ENCODE results near the gene TM4SF4.

The TM4SF4 gene

DNA sequence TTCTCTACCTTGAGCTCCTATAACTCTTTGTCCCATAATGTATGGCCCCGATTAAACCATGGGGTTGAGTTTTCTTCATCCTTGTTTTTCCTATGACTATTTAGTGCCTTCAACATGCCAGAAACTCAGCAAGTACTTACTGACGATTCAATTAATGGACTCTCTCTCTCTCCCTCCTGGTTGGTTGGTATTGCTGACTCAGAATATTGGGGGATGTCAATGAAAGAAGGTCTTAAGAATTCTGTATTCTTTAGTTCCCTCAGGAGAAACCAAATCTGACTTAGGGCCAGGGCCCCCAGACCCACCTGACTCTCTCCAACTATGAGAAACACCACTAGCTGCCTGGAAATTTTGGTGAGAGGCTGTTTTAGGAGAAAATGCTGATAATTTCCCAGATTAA lies 40.8 kb downstream of the TM4SF4 start:
- no peak for DNase-seq

DNA sequence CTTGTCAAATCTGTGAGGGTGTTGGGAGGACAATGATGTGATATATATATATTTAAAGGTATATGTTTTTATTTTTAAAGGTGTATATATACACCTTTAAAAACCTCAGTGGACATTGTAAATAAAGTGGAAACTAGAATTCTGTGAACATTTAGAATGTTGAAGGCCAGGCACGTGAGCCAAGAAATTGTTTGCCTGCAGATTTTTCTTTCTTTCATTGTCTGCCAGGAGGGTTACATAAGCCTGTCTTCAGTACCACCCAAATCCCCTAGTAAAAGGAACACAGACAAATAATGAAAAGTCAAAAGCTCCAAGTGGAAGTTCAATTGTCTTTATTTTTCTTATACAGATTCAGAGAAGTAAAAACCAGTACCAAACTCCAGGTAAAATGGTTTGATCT lies 42.4 kb downstream of the TM4SF4 start:
- no peak for DNase-seq

DNA sequence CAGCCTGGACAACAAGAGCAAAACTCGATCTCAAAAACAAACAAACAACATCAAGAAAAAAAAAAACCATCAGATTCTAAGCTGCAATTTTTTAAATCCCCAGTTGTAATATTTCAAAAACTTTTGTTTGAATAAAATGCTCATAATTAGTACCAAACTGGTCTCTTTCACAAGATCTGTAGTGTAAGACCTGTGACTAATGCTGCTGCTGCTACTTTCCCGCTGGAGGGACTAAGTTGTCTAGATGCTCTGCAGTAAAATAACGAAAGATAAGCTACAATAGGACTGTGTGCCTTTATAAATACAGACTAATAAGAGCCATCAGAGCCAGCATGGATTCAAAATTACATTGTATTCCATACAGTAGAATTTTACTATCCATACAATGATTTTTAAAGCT lies 45.4 kb downstream of the TM4SF4 start:
- DNase-seq, result no peak

DNA sequence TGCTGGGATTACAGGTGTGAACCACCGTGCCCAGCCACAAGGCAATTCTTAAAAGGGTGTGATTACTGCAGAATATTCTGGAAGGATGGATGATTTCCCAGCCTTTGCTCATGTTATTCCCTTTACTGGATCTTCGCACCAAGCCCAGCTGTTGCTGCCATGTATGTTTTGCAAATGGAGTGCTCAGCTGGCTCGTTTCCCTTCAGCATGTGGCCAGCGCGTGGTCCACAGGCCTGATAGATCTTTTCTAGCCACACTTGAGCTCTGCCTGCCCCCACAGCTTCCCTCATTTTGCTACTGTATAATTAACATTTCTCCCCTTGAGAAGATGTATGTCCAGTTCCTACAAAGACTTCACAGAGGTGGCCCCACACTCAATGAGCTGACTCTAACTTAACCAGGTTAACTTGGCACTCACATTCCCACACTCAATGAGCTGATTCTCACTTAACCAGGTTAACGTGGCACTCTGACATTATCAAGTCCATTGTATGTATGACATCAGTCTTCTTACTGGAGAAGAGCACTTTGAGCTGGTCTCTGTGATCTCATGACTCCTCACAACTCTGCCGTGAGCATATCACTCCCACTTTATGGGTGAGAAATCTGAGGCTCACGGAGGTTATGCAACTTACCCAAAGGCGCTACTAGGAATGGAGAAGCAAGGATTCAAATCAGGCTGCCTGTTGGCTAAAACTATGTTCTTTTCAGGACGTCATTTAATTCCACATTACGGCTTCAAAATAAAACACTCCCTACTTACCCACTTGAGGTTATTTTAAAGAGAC lies 49.2 kb downstream of the TM4SF4 start:
- no peak for DNase-seq

DNA sequence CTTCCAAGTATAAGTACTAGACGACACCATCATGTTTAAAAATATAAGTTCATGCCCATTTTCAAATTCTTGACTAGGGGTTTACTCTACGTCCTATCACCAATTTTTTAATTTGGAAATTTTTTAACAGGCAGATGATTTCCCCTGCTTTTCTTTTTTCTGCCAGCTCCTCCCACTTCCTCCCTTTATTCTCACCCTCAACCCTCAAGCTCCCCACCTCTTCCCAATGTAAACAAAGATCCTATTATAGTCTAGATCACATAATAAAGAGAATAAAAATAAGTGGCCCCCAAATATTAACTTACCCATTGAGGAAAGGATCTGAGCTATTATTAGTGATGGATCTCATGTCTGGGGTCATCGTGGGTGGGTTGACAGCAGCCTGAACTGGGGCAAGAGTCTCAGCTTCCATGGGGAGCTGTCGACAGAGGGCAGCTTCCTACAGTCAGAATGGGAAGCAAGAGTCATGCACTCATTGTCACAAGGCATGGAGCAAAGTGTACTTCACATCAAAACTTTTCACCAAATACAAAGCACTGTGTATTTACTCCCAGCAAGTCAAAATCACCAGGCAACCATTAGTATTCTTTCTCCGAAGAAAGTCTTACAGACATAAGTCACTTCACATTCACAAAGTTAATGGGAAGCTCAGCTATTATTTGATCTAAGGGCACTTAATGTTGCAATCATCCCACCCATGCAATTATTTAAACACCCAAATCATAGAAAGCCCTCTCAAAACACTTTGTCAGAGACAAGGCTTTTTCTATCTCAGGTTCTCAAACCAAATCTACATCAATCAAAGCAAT lies 53.2 kb downstream of the TM4SF4 start:
- no peak for DNase-seq

DNA sequence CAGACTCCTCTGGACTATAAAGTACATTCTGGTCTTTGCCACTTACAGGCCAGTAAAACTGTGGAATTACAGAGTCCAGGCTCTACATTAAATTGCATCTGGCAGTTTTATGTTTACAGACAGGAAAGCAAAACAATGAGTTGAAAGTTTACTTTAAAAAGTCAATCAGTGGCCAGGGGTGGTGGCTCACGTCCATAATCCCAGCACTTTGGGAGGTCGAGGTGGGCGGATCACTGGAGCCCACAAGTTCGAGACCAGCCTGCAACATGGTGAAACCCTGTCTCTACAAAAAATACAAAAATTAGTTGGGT lies 53.8 kb downstream of the TM4SF4 start:
- no peak for DNase-seq

DNA sequence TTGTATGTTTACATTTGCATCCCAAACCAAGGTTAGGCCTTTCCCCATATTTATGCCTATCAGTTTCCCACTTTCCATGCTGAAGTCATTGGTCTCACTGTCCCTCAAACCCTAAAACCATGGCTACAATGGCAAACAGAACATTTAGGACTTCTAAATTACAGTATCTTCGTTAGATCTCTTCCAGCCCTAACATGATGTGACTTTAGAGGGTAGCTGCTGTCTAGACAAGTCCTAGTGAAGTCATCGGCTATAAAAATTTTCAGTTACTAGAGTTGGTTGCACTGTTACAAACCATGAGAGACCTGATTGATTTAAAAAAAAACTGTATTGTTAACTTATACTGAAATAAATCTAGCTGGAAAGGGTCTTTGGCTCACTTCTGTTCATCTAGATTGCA lies 54.6 kb downstream of the TM4SF4 start:
- DNase-seq, result no peak

DNA sequence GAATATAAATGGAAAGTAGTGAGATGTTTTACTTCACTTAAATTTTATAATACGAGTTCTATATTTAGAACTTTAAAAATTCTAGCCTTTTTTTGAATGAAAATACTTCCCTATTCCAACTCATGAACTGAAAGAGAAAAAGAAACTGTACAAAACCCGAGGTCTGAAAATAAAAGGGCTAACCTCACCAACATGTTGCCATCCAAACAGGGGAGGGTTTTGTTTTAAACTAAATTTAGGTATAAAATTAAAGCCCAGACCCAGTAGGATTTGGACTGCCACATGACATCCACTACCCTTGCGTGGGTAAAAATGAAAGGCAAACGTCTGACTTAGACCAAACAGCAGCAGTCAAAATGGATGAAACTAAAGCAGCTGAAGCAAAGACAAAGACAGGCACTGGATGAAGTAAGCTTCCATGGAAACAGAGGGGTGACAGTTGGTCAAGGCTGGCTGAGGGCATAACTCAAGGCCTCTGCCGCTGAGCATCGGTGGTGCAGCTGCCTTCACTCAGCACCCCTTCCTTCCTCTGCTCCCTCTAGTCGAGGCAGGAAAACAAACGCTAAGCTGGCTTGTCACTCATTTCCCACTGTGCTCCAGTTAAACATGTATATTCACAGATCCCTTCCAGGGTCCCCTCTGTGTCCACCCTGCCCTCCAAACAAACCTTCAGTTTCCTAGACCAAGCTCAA lies 58.1 kb downstream of the TM4SF4 start:
- no peak for DNase-seq

DNA sequence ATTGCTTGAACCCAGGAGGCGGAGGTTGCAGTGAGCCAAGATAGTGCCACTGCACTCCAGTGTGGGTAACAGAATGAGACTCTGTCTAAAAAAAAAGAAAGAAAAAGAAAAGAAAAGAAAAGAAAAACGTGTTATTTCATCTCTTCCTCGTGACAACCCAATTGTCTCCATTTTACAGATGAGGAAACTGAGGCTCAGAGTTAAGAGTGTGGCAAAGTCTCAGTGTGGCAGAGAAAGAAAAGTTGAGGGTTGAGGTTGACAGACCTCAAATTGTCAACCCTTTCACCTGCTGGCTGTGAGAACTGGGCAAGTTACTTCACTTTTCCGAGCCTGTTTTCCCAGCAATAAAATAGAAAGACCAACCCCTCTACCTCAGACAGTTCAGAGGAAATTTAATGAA lies 59.6 kb downstream of the TM4SF4 start:
- DNase-seq, result no peak

DNA sequence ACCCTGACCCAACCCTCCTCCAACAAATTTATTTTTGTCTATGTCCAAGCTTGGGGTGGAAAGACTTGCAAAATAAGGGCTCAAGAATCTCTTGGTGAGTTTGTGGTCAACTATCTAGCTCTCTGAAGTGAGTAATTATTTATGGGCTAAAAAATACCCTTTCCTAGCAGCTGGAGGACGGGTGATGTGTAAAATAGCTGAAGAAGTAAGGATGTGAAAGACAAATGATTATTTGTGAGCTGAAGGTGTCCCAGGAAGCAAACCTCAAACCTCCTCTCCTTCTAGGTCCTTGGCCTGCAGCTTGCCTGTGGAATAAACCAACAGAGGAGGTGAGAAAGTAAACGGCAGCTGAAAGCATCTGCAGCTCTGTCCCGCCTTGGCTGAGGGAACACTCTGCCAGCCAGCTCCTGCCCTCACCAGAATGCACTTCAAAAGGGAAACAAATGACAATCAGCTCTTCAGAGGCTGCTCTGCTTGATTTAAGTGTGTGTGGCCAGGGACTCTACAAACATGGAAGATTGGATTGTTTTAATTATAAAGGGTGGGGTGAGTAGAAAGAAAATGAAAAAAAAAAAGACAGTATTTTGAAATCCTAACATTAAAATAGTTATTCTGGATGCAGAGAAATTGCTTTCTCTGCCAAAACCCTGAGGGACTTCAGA lies 60.3 kb downstream of the TM4SF4 start:
- peak; percentile 54 for DNase-seq

DNA sequence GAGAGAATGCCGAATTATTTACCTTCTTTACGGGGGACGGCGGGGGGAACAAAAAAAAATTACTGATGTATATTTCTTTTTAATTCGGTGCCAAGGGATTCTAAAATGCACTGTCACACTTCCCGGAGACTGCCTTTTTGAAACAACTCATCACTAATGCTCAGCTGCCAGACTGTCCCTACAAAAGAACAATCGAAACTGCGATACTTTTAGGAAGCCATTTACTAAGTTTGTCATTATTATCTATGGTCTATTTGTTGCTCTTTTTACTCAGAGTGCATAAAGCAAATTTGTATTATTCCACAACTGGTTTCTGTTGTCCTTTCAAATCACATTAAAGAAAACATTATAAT lies 60.8 kb downstream of the TM4SF4 start:
- peak; percentile 28 for DNase-seq

DNA sequence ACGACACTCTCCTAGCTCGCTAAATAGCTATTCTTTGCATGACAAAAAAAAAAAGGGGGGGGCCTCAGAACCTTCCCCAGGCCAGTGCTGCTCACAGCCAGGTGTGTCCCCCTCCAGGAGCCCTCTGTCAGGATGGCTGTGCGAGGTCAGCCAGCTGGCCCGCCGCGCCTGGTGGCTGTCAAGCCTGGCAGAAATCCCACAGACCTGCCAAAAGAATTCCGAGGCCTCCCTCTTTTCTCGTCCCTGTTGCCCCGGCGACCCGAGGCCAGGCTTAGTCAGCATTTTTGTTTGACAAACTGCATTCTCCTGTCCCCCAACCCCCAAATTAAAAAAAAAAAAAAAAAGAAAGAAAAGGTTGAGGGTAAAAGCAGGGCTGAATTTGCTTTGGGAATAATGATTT lies 61.9 kb downstream of the TM4SF4 start:
- DNase-seq, result peak; percentile 60

DNA sequence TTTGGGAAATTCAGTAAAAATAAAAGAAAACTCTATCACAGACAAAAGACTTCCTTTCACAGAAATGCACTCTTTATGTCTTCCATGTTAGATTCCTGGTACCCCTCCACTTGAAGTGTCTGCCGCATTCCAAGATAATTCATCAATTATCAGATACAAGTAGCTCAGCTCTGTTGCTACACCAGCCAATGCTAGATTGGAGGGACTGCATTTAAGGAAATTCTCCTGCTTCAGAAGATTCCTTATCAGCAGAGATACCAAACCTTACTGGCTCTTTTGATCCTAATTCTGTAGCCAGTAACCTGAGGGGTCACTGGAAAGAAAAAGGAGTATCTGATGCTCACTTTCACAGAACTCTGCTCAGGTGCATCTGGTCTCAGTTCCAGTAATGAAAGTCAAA lies 63.9 kb downstream of the TM4SF4 start:
- no peak for DNase-seq

DNA sequence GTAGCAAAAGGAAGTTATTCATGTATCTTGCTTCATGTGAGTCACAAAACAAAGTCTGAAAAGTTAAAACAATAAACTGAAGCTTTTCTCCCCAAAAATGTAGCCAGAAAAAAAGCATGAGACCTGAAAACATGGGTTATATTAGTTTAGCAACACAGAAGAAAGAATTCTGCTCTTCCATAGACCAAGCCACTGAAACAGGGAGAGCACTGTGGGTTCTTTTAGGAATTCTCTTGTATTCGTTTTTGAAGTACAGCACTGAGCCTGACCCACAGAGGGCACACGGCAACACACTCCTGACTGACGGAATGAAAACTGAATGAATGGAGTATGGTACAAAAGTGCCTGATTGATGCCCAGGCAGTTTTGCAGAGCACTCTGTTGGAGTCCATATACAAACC lies 66.6 kb downstream of the TM4SF4 start:
- no peak for DNase-seq

DNA sequence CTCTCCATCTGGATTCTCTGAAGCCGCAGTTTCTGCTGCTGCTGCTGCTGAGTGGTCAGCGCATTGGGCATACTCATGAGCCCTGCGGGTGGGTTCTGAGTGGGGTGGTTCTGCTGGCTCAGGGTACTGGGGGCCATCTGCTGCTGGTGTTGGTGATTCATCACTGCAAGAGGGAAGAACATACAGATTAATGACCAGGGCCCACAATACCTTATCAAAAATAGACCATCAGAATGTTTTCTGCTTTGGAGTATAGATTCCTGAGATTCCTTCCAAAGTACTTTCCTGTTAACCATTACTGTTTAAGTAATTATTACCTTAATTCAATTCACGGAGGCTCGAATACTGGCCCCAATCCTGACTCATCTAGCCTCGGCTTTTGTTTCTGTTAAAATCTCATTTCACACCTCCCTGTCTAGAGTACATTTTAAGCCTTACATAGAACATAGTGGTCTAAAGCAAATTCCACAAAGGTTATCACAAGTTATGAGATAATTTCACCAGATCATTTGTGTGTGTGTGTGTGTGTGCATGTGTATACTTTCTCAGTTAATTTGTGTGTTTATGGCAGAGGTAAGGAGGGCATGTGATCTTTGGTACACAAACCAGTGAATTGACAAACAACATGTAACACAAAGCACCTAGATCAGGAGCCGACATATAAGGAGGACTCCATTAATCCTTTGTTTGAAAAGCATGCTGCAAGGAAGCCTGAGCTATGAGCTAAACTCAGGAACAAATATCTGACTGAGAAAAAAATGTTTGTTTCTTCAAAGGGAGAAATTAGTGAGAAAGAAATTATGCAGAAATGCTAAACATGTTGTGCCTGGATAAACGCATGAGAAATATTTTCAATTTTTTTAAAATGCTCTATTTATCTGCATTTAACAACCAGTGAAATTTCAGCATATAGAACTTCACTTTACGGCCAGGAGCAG lies 68.1 kb downstream of the TM4SF4 start:
- DNase-seq, result no peak

DNA sequence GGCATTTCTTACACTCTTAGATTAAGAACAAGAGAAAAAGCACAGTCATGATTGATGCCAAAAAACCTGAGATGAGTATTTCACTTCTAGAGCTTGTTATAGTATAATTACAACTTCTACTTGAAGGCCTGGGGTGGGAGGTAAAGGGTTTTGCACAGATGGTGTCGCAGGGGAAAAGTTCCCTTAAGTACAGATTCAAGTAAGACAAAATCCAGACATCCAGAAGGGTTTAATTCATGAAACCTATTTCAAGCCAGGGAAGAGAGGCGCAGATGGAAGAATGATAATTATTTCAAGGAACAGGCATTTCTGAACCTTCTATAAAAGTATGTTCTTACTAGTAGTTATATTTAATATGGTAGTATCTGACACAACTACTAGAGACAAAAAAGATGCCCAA lies 70.6 kb downstream of the TM4SF4 start:
- no peak for DNase-seq

DNA sequence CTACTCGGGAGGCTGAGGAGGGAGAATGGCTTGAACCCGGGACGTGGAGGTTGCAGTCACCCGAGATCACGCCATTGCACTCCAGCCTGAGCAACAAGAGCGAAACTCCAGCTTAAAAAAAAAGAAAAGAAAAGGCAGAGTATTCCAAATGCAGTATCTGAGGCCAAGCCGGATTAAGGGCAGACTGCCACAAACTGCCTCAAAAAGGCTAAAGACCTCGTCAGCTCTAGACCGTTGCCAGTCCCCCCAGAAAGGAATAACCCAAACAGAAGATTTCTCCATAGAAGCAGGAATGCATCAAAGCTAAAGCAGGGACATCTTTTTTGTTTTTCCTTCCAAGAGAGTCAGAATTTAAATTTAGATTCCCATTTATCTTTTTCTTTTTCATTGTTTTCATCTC lies 72.9 kb downstream of the TM4SF4 start:
- DNase-seq, result no peak

DNA sequence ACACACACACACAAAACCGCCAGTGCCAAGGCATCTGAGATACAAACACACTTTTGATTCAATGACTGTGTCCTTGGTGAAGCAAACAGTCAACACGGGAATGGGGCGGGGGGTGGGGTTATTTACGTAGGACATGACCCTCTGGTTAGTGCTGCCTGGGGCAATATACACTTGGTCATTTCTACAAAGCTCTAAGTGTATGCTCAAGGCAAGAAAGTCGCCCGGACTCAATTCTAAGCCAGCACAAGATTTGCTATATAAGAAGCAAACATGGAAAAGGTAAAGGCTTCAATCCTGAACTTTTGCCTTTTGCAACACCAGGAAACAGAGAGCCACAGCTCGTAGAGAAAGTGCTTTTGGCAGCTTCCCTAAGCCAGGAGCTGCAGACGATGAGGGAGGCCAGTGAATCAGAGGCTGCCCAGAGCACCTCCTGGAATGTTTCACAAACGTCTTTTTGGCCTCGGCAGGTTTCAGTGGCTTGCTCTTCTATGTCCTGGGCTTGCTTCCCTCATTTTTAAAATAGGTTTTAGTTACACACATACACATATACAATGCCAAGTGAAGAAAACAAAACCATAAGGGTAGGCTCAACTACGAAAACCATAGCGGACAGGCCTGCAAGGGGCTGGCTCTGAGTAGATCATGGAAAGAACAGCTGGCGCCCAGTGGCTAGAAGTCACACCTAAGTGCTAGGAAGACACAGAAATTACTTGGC lies 73.6 kb downstream of the TM4SF4 start:
- DNase-seq, result no peak

DNA sequence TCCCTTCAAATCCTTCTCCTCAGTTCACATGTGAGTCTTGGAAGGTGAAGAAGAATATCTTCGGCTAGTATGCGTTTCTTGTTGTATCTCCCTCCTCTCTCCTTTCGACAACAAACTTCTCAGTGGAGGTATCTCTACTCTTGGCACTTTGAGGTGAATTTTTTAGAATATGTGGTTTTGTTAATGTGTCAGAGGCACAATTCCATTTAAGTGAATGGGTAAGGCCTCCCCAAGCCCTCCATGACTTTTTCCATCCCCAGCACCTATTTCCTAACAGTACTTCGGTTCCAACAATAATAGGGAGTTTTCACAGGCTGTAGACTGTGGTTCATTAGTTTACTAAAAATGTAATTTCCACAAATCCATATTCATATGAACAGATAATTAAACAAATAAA lies 74.2 kb downstream of the TM4SF4 start:
- DNase-seq, result no peak

DNA sequence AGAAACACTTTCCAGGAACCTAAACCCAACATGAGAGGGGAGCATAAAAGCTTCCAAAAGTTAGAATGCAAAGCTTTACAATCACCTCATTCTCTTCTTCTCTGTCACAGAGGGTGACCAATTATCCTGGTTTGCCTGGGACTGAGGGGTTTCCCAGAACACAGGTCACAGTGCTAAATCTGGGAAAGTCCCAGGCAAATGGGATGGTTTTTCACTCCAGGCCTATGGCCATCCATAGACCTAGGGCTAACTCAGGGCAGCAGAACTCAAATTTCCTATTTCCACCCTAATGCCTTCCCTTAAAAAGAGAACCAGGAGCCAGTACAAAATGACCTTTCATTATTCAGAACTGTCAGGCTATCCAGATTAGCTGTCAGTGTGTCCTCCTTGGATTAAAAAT lies 77.0 kb downstream of the TM4SF4 start:
- DNase-seq, result no peak

DNA sequence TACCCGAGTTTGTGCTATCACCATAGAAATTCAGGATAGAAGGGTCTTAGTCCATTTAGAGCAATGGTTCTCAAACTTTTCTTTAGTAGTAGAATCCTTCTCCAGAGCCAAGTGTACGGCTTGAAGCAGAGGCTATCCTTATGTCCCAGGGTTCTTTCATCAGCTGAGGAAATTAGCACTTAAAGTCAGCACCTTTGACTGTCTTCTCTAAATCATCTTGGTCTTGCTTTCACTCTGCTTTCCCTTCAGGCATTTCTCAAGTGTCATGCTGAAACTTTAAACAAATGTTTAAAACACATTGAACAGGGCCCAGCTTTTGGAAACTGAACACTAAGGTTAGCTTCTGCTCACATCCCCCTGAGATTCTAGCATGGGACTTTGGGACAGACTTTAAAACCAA lies 78.2 kb downstream of the TM4SF4 start:
- DNase-seq, result no peak

Data from RPMI8226 (cell line).